Right cardiac atrium (tissue), 5 donors: ENCODE measurements around the gene ADAP1. TPM values are rescaled to one million over a fixed set of nuclear protein-coding genes. Genes with fewer than 3 reads are reported as not detected.
A peak's percentile ranks its signal among the peaks of the same experiment; 100 is the strongest.

Experiments
- ATAC-seq, 2 donors: fragments of 200-7000 bp; cut with Tn5 transposase; one replicate each; pipeline versions ENCODE4 v1.8.0 to v1.9.1; 2020; ENCODE audit warnings: moderate library complexity in 2 of 2, mild to moderate bottlenecking in 1 of 2
- DNase-seq, 3 donors: peaks; one replicate each; pipeline ENCODE4 v3.0.0-alpha.2; 2020
- H3K27ac ChIP-seq: one replicate; pipeline ENCODE4 v1.5.1; 2013; ENCODE audit warnings: mild to moderate bottlenecking, low read length, control low read depth, moderate library complexity
- H3K27me3 ChIP-seq: one replicate; pipeline ENCODE4 v1.6.1; 2013; ENCODE audit not compliant: control insufficient read depth, insufficient read depth
- H3K4me1 ChIP-seq: one replicate; pipeline ENCODE4 v1.6.1; 2013; ENCODE audit warnings: low read length; ENCODE audit not compliant: control insufficient read depth, insufficient read depth
- H3K4me3 ChIP-seq: one replicate; pipeline ENCODE4 v1.5.1; 2013; ENCODE audit warnings: low read length, control low read depth
- H3K9me3 ChIP-seq: one replicate; pipeline ENCODE4 v1.6.1; 2013; ENCODE audit warnings: low read length; ENCODE audit not compliant: control insufficient read depth
- WGBS: extraction: QIAGEN DNeasy Blood & Tissue Kit; methylation state at CpG from one replicate; pipeline ENCODE4 v1.1.7; 2013; 5-methylcytosine and 5-hydroxymethylcytosine counted together
- intact Hi-C, 4 donors: fragments of 100-400 bp; cut with DNase I; formaldehyde crosslinking; loops; one replicate each; pipeline versions ENCODE4 v1.11.0 to v1.14.0; 2022 to 2023
- polyA plus RNA-seq: library from polyadenylated mRNA; stranded (reverse); fragments of 200-250 nt; gene quantifications from one replicate; pipeline ENCODE4 v1.2.3, GENCODE V29; 2013
- total RNA-seq, 4 donors: library from RNA; stranded (reverse); fragmentation: NEBNext Ultra II Directional; extraction: Animal tissue kit (Norgen Biotek cat#: 25700); gene quantifications; one replicate each; pipeline ENCODE4 v1.2.1, GENCODE V29; 2021
- donor health status: healthy with polysubstance abuse.
- donor health status: DM: no; HTN: yes; CAD: no.
- donor health status: DM: no; HTN: no; CAD: no.
- donor health status: DM: no; HTN: yes; CAD: no; lungs with severe emphysema.
- donor health status: DM: yes; HTN: yes; CAD: no.

ADAP1 gene
- total and polyA plus RNA-seq, 5 donors, result 4.8 to 8.4 (median 6.5) TPM

- H3K9me3 ChIP-seq, result no peaks in the 10 kb centered on the region
- intact Hi-C loops, result no loop called here
- no peak overlapping the region for H3K27ac ChIP-seq
- 70% methylated on average over 29 of the region's 29 CpGs for WGBS
- no peaks in the 10 kb centered on the region for H3K27me3 ChIP-seq
- peaks cover 1% of the 10 kb centered on the region for H3K4me1 ChIP-seq
- ATAC-seq, result no peak
- H3K4me3 ChIP-seq, result no peak overlapping the region
- peak; percentile 12 to 58 (median 43) for DNase-seq
Observed at GRCh38 chr7:922334-923107, 32.0 kb downstream of the ADAP1 start.

GRCh38 chr7:921581-922333 is 32.7 kb downstream of the ADAP1 start:
- intact Hi-C loops, result no loop called here
- Histone ChIP-seq H3K9me3 (no peaks in the 10 kb centered on the region), H3K4me1 (peaks cover 1% of the 10 kb centered on the region), H3K27ac (no peak overlapping the region), H3K27me3 (no peaks in the 10 kb centered on the region), H3K4me3 (no peak overlapping the region)
- WGBS, result 64% methylated on average over 36 of the region's 36 CpGs
- DNase-seq, result peak; percentile 11 to 54 (median 45)
- ATAC-seq, result no peak

GRCh38 chr7:921071-921461 is 33.4 kb downstream of the ADAP1 start:
- H3K9me3 ChIP-seq, result no peaks in the 10 kb centered on the region
- intact Hi-C loops, result no loop called here
- no peak overlapping the region for H3K4me3 ChIP-seq
- H3K27me3 ChIP-seq, result no peaks in the 10 kb centered on the region
- ATAC-seq (no peak), DNase-seq (peak; percentile 5 to 42 (median 33))
- WGBS, result 93% methylated on average over 15 of the region's 15 CpGs
- H3K4me1 ChIP-seq, result peaks cover 1% of the 10 kb centered on the region
- no peak overlapping the region for H3K27ac ChIP-seq

DNA sequence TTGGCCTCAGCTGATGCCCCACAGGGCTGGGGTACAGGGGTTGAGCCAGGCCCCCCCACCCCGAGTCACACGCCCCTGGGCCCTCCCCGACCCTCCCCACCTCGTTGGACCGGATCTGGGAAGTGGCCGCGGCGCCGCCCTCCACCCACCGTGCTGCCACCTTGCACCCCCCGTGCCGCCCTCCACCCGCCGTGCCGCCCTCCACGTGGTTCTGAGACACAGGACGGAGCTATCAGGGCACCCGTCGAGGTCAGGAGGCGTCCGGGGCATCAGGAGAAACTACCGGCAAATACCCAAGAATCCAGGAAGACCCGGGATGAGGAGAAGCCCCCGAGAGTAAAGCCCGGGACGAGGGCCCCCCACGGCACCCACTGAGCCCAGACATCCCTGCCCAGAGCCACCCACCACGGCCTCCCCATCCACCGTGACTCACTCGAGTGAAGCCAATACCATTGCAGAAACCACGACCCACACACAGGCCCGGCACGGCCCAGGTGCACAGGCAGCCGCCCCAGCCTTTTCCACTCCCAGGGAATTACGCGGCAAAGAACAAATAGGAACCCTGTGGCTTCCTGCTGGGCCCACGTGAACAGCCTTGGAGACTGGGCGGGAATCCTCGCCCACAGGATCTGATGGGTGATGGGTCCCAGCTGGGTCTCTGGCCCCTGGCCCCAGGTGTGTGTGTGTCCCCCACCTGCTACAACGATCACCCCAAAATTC is 34.0 kb downstream of the ADAP1 start:
- H3K27ac ChIP-seq, result no peak overlapping the region
- intact Hi-C loops, result no loop called here
- no peak for ATAC-seq
- H3K9me3 ChIP-seq, result no peaks in the 10 kb centered on the region
- 85% methylated on average over 40 of the region's 40 CpGs for WGBS
- H3K27me3 ChIP-seq, result no peaks in the 10 kb centered on the region
- H3K4me1 ChIP-seq, result peaks cover 1% of the 10 kb centered on the region
- peak; percentile 16 to 55 (median 40) for DNase-seq
- no peak overlapping the region for H3K4me3 ChIP-seq

DNA sequence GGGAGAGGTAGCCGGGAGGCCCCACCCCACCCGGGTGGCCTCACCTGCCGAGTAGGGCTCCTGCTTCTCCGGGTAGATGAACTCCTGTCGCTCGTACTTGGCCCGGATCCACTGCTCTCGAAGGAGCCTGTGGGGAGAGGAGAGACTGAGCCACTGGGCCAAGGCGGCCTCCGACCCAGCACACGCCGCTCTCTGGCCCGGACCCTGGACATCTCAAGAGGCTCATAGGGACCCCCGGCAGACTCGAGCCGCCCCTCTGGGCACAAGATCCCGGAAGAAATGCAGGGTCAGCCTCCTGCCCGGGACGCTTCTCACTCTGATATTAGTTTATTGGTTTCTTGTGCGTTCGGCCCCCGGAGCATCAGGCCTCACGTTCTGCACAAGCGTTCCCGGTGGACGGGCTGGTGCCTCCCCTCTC is 34.5 kb downstream of the ADAP1 start:
- peak; percentile 6 to 49 (median 26) for DNase-seq
- H3K27me3 ChIP-seq, result no peaks in the 10 kb centered on the region
- H3K4me3 ChIP-seq, result no peak overlapping the region
- H3K9me3 ChIP-seq, result no peaks in the 10 kb centered on the region
- WGBS, result 88% methylated on average over 26 of the region's 26 CpGs
- H3K4me1 ChIP-seq, result peaks cover 1% of the 10 kb centered on the region
- intact Hi-C loops, result loop anchor here in 1 of 4 donors (10.0 kb wide), 1 partner anchor 145 kb away; no protein-coding TSS in a partner anchor
- no peak overlapping the region for H3K27ac ChIP-seq
- ATAC-seq, result no peak

DNA sequence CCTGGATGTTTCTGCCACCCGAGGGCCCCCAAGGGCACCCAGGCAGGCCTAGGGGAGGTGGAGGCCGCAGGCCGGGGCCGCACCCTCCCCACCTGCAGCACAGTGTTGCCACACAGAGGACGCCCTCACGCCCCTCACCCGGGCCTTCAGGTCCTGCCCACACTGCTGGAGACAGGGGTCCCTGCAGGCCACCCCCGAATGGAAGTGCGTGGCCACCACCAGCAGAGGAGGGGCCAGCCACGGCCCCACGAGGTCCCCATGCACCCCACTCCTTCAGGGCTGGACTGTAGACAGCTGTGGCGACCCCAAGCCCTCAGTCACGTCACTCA is 35.4 kb downstream of the ADAP1 start:
- intact Hi-C loops, result loop anchor here in 1 of 4 donors (10.0 kb wide), 1 partner anchor 146 kb away; no protein-coding TSS in a partner anchor
- no peak for ATAC-seq
- Histone ChIP-seq H3K9me3 (no peaks in the 10 kb centered on the region), H3K27me3 (no peaks in the 10 kb centered on the region), H3K4me1 (no peaks in the 10 kb centered on the region), H3K27ac (no peak overlapping the region), H3K4me3 (no peak overlapping the region)
- peak; percentile 10 to 48 (median 23) for DNase-seq
- WGBS, result 89% methylated on average over 13 of the region's 13 CpGs

DNA sequence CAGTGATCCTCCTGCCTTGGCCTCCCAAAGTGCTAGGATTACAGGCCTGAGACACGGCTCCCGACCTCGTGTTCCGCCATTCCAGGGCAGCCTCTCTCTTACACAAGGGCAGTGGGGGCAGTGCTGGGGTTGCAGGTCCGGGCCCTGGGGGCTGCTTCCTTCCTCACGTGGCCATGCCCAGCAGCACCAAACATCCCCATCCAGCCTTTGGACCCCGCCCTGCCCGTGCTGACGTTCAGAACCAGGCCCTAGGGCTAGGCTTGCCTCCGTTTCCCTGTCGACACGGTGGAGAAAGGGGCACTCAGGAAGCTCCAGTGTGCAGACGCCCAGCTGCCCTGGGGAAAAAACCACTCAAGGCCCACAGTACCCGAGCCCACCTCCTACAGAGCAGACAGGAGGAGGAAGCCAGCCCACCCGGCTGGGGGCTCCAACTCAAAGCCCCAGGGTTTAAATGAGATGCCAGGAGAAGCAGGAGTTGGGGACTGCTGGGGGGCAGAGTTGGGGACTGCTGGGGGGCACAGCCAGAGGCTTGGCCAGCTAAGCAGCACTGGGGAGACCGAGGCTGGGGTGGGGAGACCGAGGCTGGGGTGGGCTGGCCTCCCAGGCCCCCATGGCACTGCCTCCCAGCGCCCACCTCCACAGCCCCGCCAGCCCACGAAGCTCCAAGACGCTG is 35.9 kb downstream of the ADAP1 start:
- 83% methylated on average over 21 of the region's 21 CpGs for WGBS
- Histone ChIP-seq H3K4me3 (no peak overlapping the region), H3K27me3 (no peaks in the 10 kb centered on the region), H3K27ac (no peak overlapping the region), H3K4me1 (no peaks in the 10 kb centered on the region), H3K9me3 (no peaks in the 10 kb centered on the region)
- ATAC-seq (no peak), DNase-seq (peak; percentile 7 to 46 (median 29))
- intact Hi-C loops, result loop anchor here in 1 of 4 donors (10.0 kb wide), 1 partner anchor 146 kb away; no protein-coding TSS in a partner anchor

DNA sequence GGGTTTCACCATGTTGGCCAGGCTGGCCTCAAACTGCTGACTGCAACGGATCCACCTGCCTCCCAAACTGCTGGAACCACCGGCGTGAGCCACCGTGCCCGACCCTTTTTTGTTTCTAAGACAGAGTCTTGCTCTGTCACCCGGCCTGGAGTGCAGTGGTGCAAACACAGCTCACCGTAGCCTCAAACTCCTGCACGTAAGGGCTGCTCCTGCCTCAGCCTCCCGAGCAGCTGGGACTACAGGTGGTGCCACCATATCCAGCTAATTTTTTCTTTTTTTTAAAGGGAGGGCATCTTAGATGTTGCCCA is 36.4 kb downstream of the ADAP1 start:
- H3K27ac ChIP-seq, result no peak overlapping the region
- 96% methylated on average over 9 of the region's 9 CpGs for WGBS
- DNase-seq (peak in 2 of 3 donors; percentile 6 to 11), ATAC-seq (no peak)
- no peaks in the 10 kb centered on the region for H3K4me1 ChIP-seq
- intact Hi-C loops, result loop anchor here in 1 of 4 donors (10.0 kb wide), 1 partner anchor 147 kb away; no protein-coding TSS in a partner anchor
- H3K27me3 ChIP-seq, result no peaks in the 10 kb centered on the region
- H3K4me3 ChIP-seq, result no peak overlapping the region
- no peaks in the 10 kb centered on the region for H3K9me3 ChIP-seq

- ATAC-seq, result no peak
- Histone ChIP-seq H3K9me3 (no peaks in the 10 kb centered on the region), H3K27me3 (no peaks in the 10 kb centered on the region), H3K4me1 (no peaks in the 10 kb centered on the region), H3K4me3 (no peak overlapping the region), H3K27ac (no peak overlapping the region)
- intact Hi-C loops, result loop anchor here in 1 of 4 donors (10.0 kb wide), 1 partner anchor 147 kb away; no protein-coding TSS in a partner anchor
- peak; percentile 2 to 33 (median 31) for DNase-seq
- 87% methylated on average over 29 of the region's 33 CpGs for WGBS
Observed at GRCh38 chr7:917255-918117, 37.0 kb downstream of the ADAP1 start.
